Occipital lobe (tissue), 3 donors: Measurements from ENCODE around the gene DDX47. TPM values are rescaled to one million over a fixed set of nuclear protein-coding genes. Genes with fewer than 3 reads are reported as not detected.
"Not testable (repeated sequence)": the region's sequence is repeated elsewhere in the genome, so short reads cannot be mapped to it uniquely, and the experiment has no call there.

Experiments used
- DNase-seq: peaks from one replicate; lab custom pipeline; 2025; lab: John Stamatoyannopoulos, UW
- small RNA-seq: library from RNA; depleted of rRNA; stranded (forward); fragments of <200 nt; gene quantifications from one replicate; pipeline ENCODE3, GENCODE V24; 2014
- total RNA-seq: library from RNA; depleted of rRNA; stranded (reverse); fragments of >200 nt; gene quantifications from one replicate; pipeline ENCODE4 v1.2.3, GENCODE V29; 2014

The DDX47 gene
- total RNA-seq, 1 donor from 2014 or later = 65.8 TPM

- DNase-seq = no peak
These were observed 58.5 kb downstream of the DDX47 start for GRCh38 chr12:12871587-12872138.

GRCh38 chr12:12872139-12872933, 59.2 kb downstream of the DDX47 start:
- DNase-seq = no peak

- no peak for DNase-seq
These were observed 59.8 kb downstream of the DDX47 start for GRCh38 chr12:12872934-12873275.

GRCh38 chr12:12874029-12874428, 60.9 kb downstream of the DDX47 start:
- no peak for DNase-seq

- DNase-seq = not testable (repeated sequence)
These were observed 62.2 kb downstream of the DDX47 start for GRCh38 chr12:12875301-12875700.

GRCh38 chr12:12877153-12877768, 64.1 kb downstream of the DDX47 start:
- no peak for DNase-seq

GRCh38 chr12:12877781-12878455, 64.8 kb downstream of the DDX47 start:
- DNase-seq = no peak

Small RNA genes lying within 50 kb of the gene (small RNA-seq; reads per million reads assigned to genes)
- gene AC007215.1 (not detected), gene MIR613 (not detected)

Other genes starting within 250 kb of the DDX47 start
- 48.0 TPM for gene CREBL2, start 201.5 kb upstream of the DDX47 start, total RNA-seq
- 24.6 TPM for gene GPR19, start 117.2 kb upstream of the DDX47 start, total RNA-seq
- gene CDKN1B, start 96.0 kb upstream of the DDX47 start, total RNA-seq = 143 TPM
- 42.9 TPM for gene APOLD1, start 27.7 kb upstream of the DDX47 start, total RNA-seq
- gene GPRC5A, start 78.2 kb downstream of the DDX47 start, total RNA-seq = 0.31 TPM
- not detected for gene GPRC5D, start 138.8 kb downstream of the DDX47 start, total RNA-seq
- gene HEBP1, start 186.9 kb downstream of the DDX47 start, total RNA-seq = 2.2 TPM
- gene FAM234B, start 231.0 kb downstream of the DDX47 start, total RNA-seq = 52.7 TPM